WTC11 (cell line): ENCODE data around the gene ZNF500. TPM values are rescaled to one million over a fixed set of nuclear protein-coding genes. Genes with fewer than 3 reads are reported as not detected.
A peak's percentile ranks its signal among the peaks of the same experiment; 100 is the strongest.

Experiments used
- ATAC-seq: fragments of 200-7000 bp; cut with Tn5 transposase; 2 replicates; pipeline ENCODE4 v1.10.0; 2021; ENCODE audit warnings: mild to moderate bottlenecking, moderate library complexity
- CTCF ChIA-PET: fragments of 300-600 bp; sonication (Branson Sonifier 250); formaldehyde crosslinking; loops from one replicate; lab custom pipeline; 2021; ENCODE audit warnings: antibody characterized with exemption; lab: Charles Lee
- POLR2A ChIA-PET: fragments of 350-600 bp; sonication (Branson Sonifier 250); formaldehyde crosslinking; loops from one replicate; lab custom pipeline; 2021; ENCODE audit warnings: antibody characterized with exemption; lab: Charles Lee
- DNase-seq: peaks from one replicate; pipeline ENCODE4 v3.0.0; 2021; ENCODE audit warnings: low spot score
- H3K27ac Mint-ChIP-seq: 2 replicates; pipeline ENCODE4 v1.8.0; 2021; ENCODE audit warnings: mixed read lengths
- H3K27me3 Mint-ChIP-seq: 2 replicates; pipeline ENCODE4 v1.8.0; 2021; ENCODE audit warnings: low read depth, mild to moderate bottlenecking, moderate library complexity, mixed read lengths
- H3K36me3 Mint-ChIP-seq: 2 replicates; pipeline ENCODE4 v1.8.0; 2021; ENCODE audit warnings: mixed read lengths
- H3K4me1 Mint-ChIP-seq: 2 replicates; pipeline ENCODE4 v1.8.0; 2022; ENCODE audit warnings: mixed read lengths
- H3K4me3 Mint-ChIP-seq: 2 replicates; pipeline ENCODE4 v1.8.0; 2021; ENCODE audit warnings: mild to moderate bottlenecking, moderate library complexity, mixed read lengths
- H3K9me3 Mint-ChIP-seq: 2 replicates; pipeline ENCODE4 v1.8.0; 2021; ENCODE audit warnings: mixed read lengths
- CDX4 ChIP-seq: fragments of 250-450 bp; sonication (Bioruptor Pico); IDR thresholded peaks from 2 replicates; pipeline ENCODE4 v1.9.0; 2021; ENCODE audit warnings: moderate library complexity, mild to moderate bottlenecking, inconsistent platforms, borderline replicate concordance
- CREM ChIP-seq: sonication (generic); formaldehyde crosslinking; IDR thresholded peaks from 2 replicates; pipeline ENCODE4 v1.8.1; 2022; ENCODE audit warnings: mild to moderate bottlenecking, missing genetic modification reagents, moderate library complexity
- E2F1 ChIP-seq: sonication (generic); formaldehyde crosslinking; IDR thresholded peaks from 2 replicates; pipeline ENCODE4 v1.8.0; 2022; ENCODE audit warnings: mild to moderate bottlenecking, missing genetic modification reagents
- EMX1 ChIP-seq: fragments of 250-450 bp; sonication (Bioruptor Pico); IDR thresholded peaks from 2 replicates; pipeline ENCODE4 v1.8.0; 2021; ENCODE audit warnings: mild to moderate bottlenecking
- ESRRA ChIP-seq: sonication (generic); formaldehyde crosslinking; IDR thresholded peaks from 2 replicates; pipeline ENCODE4 v1.8.1; 2022; ENCODE audit warnings: mild to moderate bottlenecking, missing genetic modification reagents, borderline replicate concordance
- GRHL2 ChIP-seq: fragments of 250-450 bp; sonication (Bioruptor Pico); IDR thresholded peaks from 2 replicates; pipeline ENCODE4 v1.8.0; 2022; ENCODE audit warnings: mild to moderate bottlenecking, moderate library complexity; ENCODE audit not compliant: insufficient replicate concordance, severe bottlenecking
- HMGA2 ChIP-seq: fragments of 250-450 bp; sonication (Bioruptor Pico); IDR thresholded peaks from 2 replicates; pipeline ENCODE4 v1.4.0; 2021; ENCODE audit warnings: mild to moderate bottlenecking, moderate library complexity
- MLX ChIP-seq: sonication (generic); formaldehyde crosslinking; IDR thresholded peaks from 2 replicates; pipeline ENCODE4 v1.8.1; 2023; ENCODE audit warnings: mild to moderate bottlenecking, missing genetic modification reagents, moderate library complexity
- MYBL2 ChIP-seq: sonication (generic); formaldehyde crosslinking; IDR thresholded peaks from 2 replicates; pipeline ENCODE4 v1.8.1; 2023; ENCODE audit warnings: mild to moderate bottlenecking, moderate library complexity, missing genetic modification reagents
- NFE2L1 ChIP-seq: sonication (generic); formaldehyde crosslinking; IDR thresholded peaks from 2 replicates; pipeline ENCODE4 v1.8.1; 2023; ENCODE audit warnings: missing genetic modification reagents
- OVOL2 ChIP-seq: fragments of 250-450 bp; sonication (Bioruptor Pico); IDR thresholded peaks from 2 replicates; pipeline ENCODE4 v1.9.0; 2021; ENCODE audit warnings: mild to moderate bottlenecking, borderline replicate concordance
- SMAD4 ChIP-seq: sonication (generic); formaldehyde crosslinking; IDR thresholded peaks from 2 replicates; pipeline ENCODE4 v1.8.0; 2022; ENCODE audit warnings: mild to moderate bottlenecking, missing genetic modification reagents
- SP1 ChIP-seq: sonication (generic); formaldehyde crosslinking; conservative IDR thresholded peaks from 2 replicates; pipeline ENCODE4 v1.8.1; 2022; ENCODE audit warnings: missing genetic modification reagents
- TP53 ChIP-seq: sonication (generic); formaldehyde crosslinking; IDR thresholded peaks from 2 replicates; pipeline ENCODE4 v1.8.1; 2023; ENCODE audit warnings: mild to moderate bottlenecking, missing genetic modification reagents
- ZNF423 ChIP-seq: fragments of 250-450 bp; sonication (Bioruptor Pico); IDR thresholded peaks from 2 replicates; pipeline ENCODE4 v2.1.2; 2022; ENCODE audit warnings: mild to moderate bottlenecking, moderate library complexity
- total RNA-seq: library from RNA; stranded (reverse); gene quantifications from 3 replicates; pipeline ENCODE4 v1.2.3, GENCODE V29; 2021
- TF ChIP-seq, protein P1 (sequence below): sonication (generic); formaldehyde crosslinking; IDR thresholded peaks from 2 replicates; pipeline ENCODE4 v1.8.1; 2022; ENCODE audit warnings: missing genetic modification reagents, borderline replicate concordance
- TF ChIP-seq, protein P2 (sequence below): fragments of 250-450 bp; sonication (Bioruptor Pico); conservative IDR thresholded peaks from 2 replicates; pipeline ENCODE4 v1.9.0; 2021; ENCODE audit warnings: mild to moderate bottlenecking
- TF ChIP-seq, protein P3 (sequence below): sonication (generic); formaldehyde crosslinking; IDR thresholded peaks from 2 replicates; pipeline ENCODE4 v1.8.1; 2023; ENCODE audit warnings: mild to moderate bottlenecking, moderate library complexity, missing genetic modification reagents
- TF ChIP-seq, protein P4 (sequence below): sonication (generic); formaldehyde crosslinking; IDR thresholded peaks from 2 replicates; pipeline ENCODE4 v1.8.1; 2023; ENCODE audit warnings: mild to moderate bottlenecking, missing genetic modification reagents, borderline replicate concordance

ZNF500 gene
- total RNA-seq, 1 experiment from 2014 or later, result 19.9 TPM

DNA sequence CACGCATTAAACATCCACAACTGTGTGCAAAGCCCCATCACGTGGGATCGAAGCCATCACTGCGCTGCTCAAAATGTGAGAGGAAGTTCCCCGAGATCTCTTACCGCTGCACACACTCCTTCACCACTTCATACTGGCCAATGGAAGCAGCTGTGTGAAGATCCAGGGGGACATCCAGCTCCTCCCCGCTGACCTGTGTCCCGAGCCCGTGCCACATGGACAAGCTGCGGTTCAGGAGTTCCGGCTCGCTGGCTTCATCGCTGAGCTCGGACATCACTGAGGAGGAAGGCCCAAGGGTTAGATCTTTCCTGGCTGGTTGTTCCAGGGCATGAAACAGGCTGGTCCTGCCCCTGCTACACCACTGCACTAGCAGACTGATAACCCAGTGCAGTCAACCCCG, 37.1 kb downstream of the ZNF500 start:
- no peak overlapping the region; the same call in 1 of the 2 replicates for H3K27ac Mint-ChIP-seq
- CTCF ChIA-PET, result no interaction called here
- no peak for ATAC-seq
- no peak for DNase-seq
- H3K9me3 Mint-ChIP-seq, result no peaks in the 10 kb centered on the region
- TF ChIP-seq HMGA2 (CRISPR knock-in tag), result no peak
- TF ChIP-seq, protein P1, sequence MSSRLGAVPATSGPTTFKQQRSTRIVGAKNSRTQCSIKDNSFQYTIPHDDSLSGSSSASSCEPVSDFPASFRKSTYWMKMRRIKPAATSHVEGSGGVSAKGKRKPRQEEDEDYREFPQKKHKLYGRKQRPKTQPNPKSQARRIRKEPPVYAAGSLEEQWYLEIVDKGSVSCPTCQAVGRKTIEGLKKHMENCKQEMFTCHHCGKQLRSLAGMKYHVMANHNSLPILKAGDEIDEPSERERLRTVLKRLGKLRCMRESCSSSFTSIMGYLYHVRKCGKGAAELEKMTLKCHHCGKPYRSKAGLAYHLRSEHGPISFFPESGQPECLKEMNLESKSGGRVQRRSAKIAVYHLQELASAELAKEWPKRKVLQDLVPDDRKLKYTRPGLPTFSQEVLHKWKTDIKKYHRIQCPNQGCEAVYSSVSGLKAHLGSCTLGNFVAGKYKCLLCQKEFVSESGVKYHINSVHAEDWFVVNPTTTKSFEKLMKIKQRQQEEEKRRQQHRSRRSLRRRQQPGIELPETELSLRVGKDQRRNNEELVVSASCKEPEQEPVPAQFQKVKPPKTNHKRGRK (CRISPR knock-in tag), result no peak
- no peak for TF ChIP-seq MYBL2 (CRISPR knock-in tag)
- TF ChIP-seq MLX (CRISPR knock-in tag), result no peak
- TF ChIP-seq ESRRA (CRISPR knock-in tag), result no peak
- TF ChIP-seq CDX4 (CRISPR knock-in tag), result no peak
- TF ChIP-seq GRHL2 (CRISPR knock-in tag), result no peak
- TF ChIP-seq ZNF423 (CRISPR knock-in tag), result no peak
- TF ChIP-seq CREM (CRISPR knock-in tag), result no peak
- TF ChIP-seq EMX1, result no peak
- TF ChIP-seq, protein P2, sequence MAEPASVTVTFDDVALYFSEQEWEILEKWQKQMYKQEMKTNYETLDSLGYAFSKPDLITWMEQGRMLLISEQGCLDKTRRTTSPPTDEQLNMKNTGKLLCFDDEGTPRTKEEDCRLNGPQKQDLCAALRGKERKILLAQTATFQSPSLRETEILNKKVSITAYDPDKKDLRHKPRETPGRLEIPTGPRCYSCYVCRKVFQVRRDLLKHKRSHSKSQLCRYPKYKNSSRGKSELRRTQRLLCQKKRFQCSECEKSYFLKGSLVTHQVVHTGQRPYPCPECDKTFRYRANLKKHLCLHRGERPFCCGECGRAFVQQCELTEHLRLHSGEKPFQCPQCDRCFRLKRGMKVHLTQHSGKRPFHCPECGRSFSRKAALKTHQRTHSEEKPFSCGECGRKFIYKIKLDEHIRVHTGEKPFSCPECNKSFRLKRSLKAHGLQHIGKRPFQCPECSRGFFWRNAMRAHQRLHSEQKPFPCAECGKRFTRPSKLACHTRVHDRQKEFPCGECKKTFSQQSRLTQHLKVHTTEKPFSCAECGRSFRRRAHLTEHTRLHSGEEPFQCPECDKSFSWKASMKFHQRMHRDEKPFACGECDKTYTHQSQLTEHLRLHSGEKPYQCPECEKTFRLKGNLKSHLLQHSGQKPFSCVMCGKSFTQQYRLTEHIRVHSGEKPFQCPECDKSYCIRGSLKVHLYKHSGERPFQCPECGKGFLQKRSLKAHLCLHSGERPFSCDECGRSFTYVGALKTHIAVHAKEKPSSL (CRISPR knock-in tag), result no peak
- TF ChIP-seq, all 79 proteins: peak for 0
- H3K4me1 Mint-ChIP-seq, result peaks cover 4% of the 10 kb centered on the region
- H3K27me3 Mint-ChIP-seq, result no peaks in the 10 kb centered on the region
- H3K36me3 Mint-ChIP-seq, result peaks cover 38% of the 10 kb centered on the region
- POLR2A ChIA-PET, result no interaction called here
- no peak overlapping the region for H3K4me3 Mint-ChIP-seq

GRCh38 chr16:4728676-4729075, 38.3 kb downstream of the ZNF500 start:
- ChIA-PET POLR2A (no interaction called here), CTCF (no interaction called here)
- H3K9me3 Mint-ChIP-seq, result no peaks in the 10 kb centered on the region
- peak overlapping the region; percentile 28 for H3K27ac Mint-ChIP-seq
- H3K36me3 Mint-ChIP-seq, result peaks cover 46% of the 10 kb centered on the region
- DNase-seq (no peak), ATAC-seq (no peak)
- H3K4me1 Mint-ChIP-seq, result peaks cover 4% of the 10 kb centered on the region
- no peak overlapping the region for H3K4me3 Mint-ChIP-seq
- no peaks in the 10 kb centered on the region for H3K27me3 Mint-ChIP-seq
- TF ChIP-seq, protein P3, sequence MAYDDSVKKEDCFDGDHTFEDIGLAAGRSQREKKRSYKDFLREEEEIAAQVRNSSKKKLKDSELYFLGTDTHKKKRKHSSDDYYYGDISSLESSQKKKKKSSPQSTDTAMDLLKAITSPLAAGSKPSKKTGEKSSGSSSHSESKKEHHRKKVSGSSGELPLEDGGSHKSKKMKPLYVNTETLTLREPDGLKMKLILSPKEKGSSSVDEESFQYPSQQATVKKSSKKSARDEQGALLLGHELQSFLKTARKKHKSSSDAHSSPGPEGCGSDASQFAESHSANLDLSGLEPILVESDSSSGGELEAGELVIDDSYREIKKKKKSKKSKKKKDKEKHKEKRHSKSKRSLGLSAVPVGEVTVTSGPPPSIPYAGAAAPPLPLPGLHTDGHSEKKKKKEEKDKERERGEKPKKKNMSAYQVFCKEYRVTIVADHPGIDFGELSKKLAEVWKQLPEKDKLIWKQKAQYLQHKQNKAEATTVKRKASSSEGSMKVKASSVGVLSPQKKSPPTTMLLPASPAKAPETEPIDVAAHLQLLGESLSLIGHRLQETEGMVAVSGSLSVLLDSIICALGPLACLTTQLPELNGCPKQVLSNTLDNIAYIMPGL, result no peak
- TF ChIP-seq TP53 (no peak), OVOL2 (CRISPR knock-in tag) (no peak), NFE2L1 (CRISPR knock-in tag) (no peak), ZNF423 (CRISPR knock-in tag) (no peak), E2F1 (CRISPR knock-in tag) (no peak), MLX (CRISPR knock-in tag) (no peak), SMAD4 (CRISPR knock-in tag) (no peak), SP1 (CRISPR knock-in tag) (no peak)
- TF ChIP-seq, protein P4, sequence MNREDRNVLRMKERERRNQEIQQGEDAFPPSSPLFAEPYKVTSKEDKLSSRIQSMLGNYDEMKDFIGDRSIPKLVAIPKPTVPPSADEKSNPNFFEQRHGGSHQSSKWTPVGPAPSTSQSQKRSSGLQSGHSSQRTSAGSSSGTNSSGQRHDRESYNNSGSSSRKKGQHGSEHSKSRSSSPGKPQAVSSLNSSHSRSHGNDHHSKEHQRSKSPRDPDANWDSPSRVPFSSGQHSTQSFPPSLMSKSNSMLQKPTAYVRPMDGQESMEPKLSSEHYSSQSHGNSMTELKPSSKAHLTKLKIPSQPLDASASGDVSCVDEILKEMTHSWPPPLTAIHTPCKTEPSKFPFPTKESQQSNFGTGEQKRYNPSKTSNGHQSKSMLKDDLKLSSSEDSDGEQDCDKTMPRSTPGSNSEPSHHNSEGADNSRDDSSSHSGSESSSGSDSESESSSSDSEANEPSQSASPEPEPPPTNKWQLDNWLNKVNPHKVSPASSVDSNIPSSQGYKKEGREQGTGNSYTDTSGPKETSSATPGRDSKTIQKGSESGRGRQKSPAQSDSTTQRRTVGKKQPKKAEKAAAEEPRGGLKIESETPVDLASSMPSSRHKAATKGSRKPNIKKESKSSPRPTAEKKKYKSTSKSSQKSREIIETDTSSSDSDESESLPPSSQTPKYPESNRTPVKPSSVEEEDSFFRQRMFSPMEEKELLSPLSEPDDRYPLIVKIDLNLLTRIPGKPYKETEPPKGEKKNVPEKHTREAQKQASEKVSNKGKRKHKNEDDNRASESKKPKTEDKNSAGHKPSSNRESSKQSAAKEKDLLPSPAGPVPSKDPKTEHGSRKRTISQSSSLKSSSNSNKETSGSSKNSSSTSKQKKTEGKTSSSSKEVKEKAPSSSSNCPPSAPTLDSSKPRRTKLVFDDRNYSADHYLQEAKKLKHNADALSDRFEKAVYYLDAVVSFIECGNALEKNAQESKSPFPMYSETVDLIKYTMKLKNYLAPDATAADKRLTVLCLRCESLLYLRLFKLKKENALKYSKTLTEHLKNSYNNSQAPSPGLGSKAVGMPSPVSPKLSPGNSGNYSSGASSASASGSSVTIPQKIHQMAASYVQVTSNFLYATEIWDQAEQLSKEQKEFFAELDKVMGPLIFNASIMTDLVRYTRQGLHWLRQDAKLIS (CRISPR knock-in tag), result no peak
- TF ChIP-seq, protein P1 (CRISPR knock-in tag), result no peak
